IMR-90 (cell line): Measurements from ENCODE around the gene CRYBA4. TPM values are rescaled to one million over a fixed set of nuclear protein-coding genes. Genes with fewer than 3 reads are reported as not detected.

Experiments
- ATAC-seq: fragments of 200-7000 bp; cut with Tn5 transposase; 2 replicates; pipeline ENCODE4 v1.9.1; 2020; ENCODE audit warnings: low read depth, mild to moderate bottlenecking, moderate library complexity
- BruUV-seq: library from RNA; stranded (reverse); fragments of 400-500 nt; replicated peaks from 2 replicates; lab custom pipeline; 2021; lab: Mats Ljungman, UMichigan
- CTCF ChIA-PET: fragments of 300-600 bp; formaldehyde crosslinking; extraction: SDS; loops from one replicate; lab custom pipeline; 2021; ENCODE audit warnings: antibody characterized with exemption; lab: Yijun Ruan, JAX
- POLR2A ChIA-PET: fragments of 300-600 bp; sonication (Branson Sonifier 250); formaldehyde crosslinking; loops from one replicate; lab custom pipeline; 2022; ENCODE audit warnings: antibody characterized with exemption; ENCODE audit not compliant: unreplicated experiment; lab: Charles Lee
- DNase-seq: peaks from one replicate; pipeline ENCODE4 v3.0.0; 2013
- H2AFZ ChIP-seq: replicated peaks from 2 replicates; pipeline ENCODE3; 2013; ENCODE audit warnings: low read length, mild to moderate bottlenecking; ENCODE audit not compliant: poor library complexity
- H2AK5ac ChIP-seq: 2 replicates; pipeline ENCODE4 v1.6.1; 2013; ENCODE audit warnings: low read depth, low read length, inconsistent platforms
- H2AK9ac ChIP-seq: replicated peaks from 2 replicates; pipeline ENCODE3; 2013; ENCODE audit warnings: mild to moderate bottlenecking, low read depth, low read length, moderate library complexity; ENCODE audit not compliant: poor library complexity
- H2BK120ac ChIP-seq: 2 replicates; pipeline ENCODE4 v1.6.1; 2013; ENCODE audit warnings: low read depth, low read length, inconsistent platforms
- H2BK15ac ChIP-seq: 3 replicates; pipeline ENCODE4 v1.6.1; 2013; ENCODE audit warnings: low read depth, low read length, inconsistent platforms
- H2BK20ac ChIP-seq: 2 replicates; pipeline ENCODE4 v1.6.1; 2013; ENCODE audit warnings: low read depth, mild to moderate bottlenecking, inconsistent platforms, low read length, moderate library complexity
- H2BK5ac ChIP-seq: 2 replicates; pipeline ENCODE4 v1.6.1; 2013; ENCODE audit warnings: mild to moderate bottlenecking, low read depth, low read length, inconsistent platforms; ENCODE audit not compliant: poor library complexity, severe bottlenecking
- H3K14ac ChIP-seq: replicated peaks from 2 replicates; pipeline ENCODE4 v1.6.1; 2013; ENCODE audit warnings: low read depth, low read length, inconsistent platforms
- H3K18ac ChIP-seq: 2 replicates; pipeline ENCODE4 v1.6.1; 2013; ENCODE audit warnings: low read depth, low read length, control low read depth
- H3K23ac ChIP-seq: 2 replicates; pipeline ENCODE4 v1.6.1; 2013; ENCODE audit warnings: low read depth, low read length, inconsistent platforms
- H3K27ac ChIP-seq: 2 replicates; pipeline ENCODE4 v1.5.1; 2013; ENCODE audit warnings: mild to moderate bottlenecking, control low read depth, low read length; ENCODE audit not compliant: insufficient read depth
- H3K27me3 ChIP-seq: 2 replicates; pipeline ENCODE4 v1.6.1; 2013; ENCODE audit warnings: low read length; ENCODE audit not compliant: control insufficient read depth, insufficient read depth
- H3K36me3 ChIP-seq: 2 replicates; pipeline ENCODE4 v1.6.1; 2013; ENCODE audit warnings: low read length, mixed read lengths; ENCODE audit not compliant: control insufficient read depth, insufficient read depth
- H3K4ac ChIP-seq: 2 replicates; pipeline ENCODE4 v1.6.1; 2013; ENCODE audit warnings: low read depth, low read length, inconsistent platforms
- H3K4me1 ChIP-seq: 2 replicates; pipeline ENCODE4 v1.6.1; 2013; ENCODE audit warnings: low read length, mixed read lengths; ENCODE audit not compliant: control insufficient read depth, insufficient read depth
- H3K4me2 ChIP-seq: 2 replicates; pipeline ENCODE4 v1.6.1; 2013; ENCODE audit warnings: low read depth, mild to moderate bottlenecking, control low read depth, low read length, moderate library complexity
- H3K4me3 ChIP-seq: 2 replicates; pipeline ENCODE4 v1.5.1; 2013; ENCODE audit warnings: low read depth, mild to moderate bottlenecking, control low read depth, low read length, moderate library complexity; ENCODE audit not compliant: insufficient read depth
- H3K56ac ChIP-seq: 2 replicates; pipeline ENCODE4 v1.6.1; 2013; ENCODE audit warnings: low read length, inconsistent platforms; ENCODE audit not compliant: insufficient read depth; ENCODE audit errors: extremely low read depth
- H3K79me1 ChIP-seq, 2 experiments: 2 replicates each; pipeline ENCODE4 v1.6.1; 2013; ENCODE audit warnings: low read length in 2 of 2, inconsistent platforms in 1 of 2, low read depth in 1 of 2
- H3K9ac ChIP-seq: 2 replicates; pipeline ENCODE4 v1.6.1; 2013; ENCODE audit warnings: low read depth, low read length, control low read depth
- H3K9me1 ChIP-seq: 2 replicates; pipeline ENCODE4 v1.6.1; 2013; ENCODE audit warnings: low read length, inconsistent platforms; ENCODE audit not compliant: insufficient read depth
- H3K9me3 ChIP-seq: 2 replicates; pipeline ENCODE4 v1.6.1; 2013; ENCODE audit warnings: low read length; ENCODE audit not compliant: control insufficient read depth, insufficient read depth
- H4K20me1 ChIP-seq: 2 replicates; pipeline ENCODE4 v1.6.1; 2013; ENCODE audit warnings: low read length, inconsistent platforms; ENCODE audit not compliant: insufficient read depth
- H4K5ac ChIP-seq: 2 replicates; pipeline ENCODE4 v1.6.1; 2013; ENCODE audit warnings: mild to moderate bottlenecking, low read depth, low read length, control low read depth
- H4K8ac ChIP-seq, 2 experiments: 2 replicates each; pipeline ENCODE4 v1.6.1; 2013; ENCODE audit warnings: low read depth in 2 of 2, low read length in 2 of 2, control low read depth in 1 of 2, inconsistent platforms in 1 of 2
- H4K91ac ChIP-seq: 2 replicates; pipeline ENCODE4 v1.6.1; 2013; ENCODE audit warnings: low read depth, low read length, inconsistent platforms; ENCODE audit not compliant: insufficient read depth
- CHD1 ChIP-seq: IDR thresholded peaks from 2 replicates; pipeline ENCODE4 v1.6.1; 2012; ENCODE audit warnings: low read depth, low read length, improper control_type of control experiment
- RAD21 ChIP-seq: IDR thresholded peaks from 2 replicates; pipeline ENCODE4 v1.6.1; 2012; ENCODE audit warnings: low read length, improper control_type of control experiment
- WGBS, 2 experiments: methylation state at CpG; one replicate each; pipeline versions ENCODE4 v1.1.5 to v1.1.7; 2013; ENCODE audit warnings: missing lambda C conversion rate in 2 of 2; ENCODE audit not compliant: insufficient read length in 1 of 2; ENCODE audit errors: extremely low coverage in 2 of 2; 5-methylcytosine and 5-hydroxymethylcytosine counted together
- dilution Hi-C: fragments of 300-500 bp; cut with HindIII; formaldehyde crosslinking; loops from one replicate; pipeline ENCODE4 v1.14.3; 2018; ENCODE audit warnings: low sequenced_read_pairs; ENCODE audit not compliant: unreplicated experiment
- in situ Hi-C: fragments of 300-500 bp; cut with MboI; formaldehyde crosslinking; loops from 3 replicates; pipeline ENCODE4 v1.14.3; 2019; ENCODE audit warnings: low sequenced_read_pairs, inconsistent platforms, mixed read lengths
- intact Hi-C: fragments of 100-400 bp; cut with micrococcal nuclease; formaldehyde crosslinking; loops from 2 replicates; pipeline ENCODE4 v1.10.0; 2022
- polyA plus RNA-seq, 3 experiments: library from polyadenylated mRNA; depleted of rRNA; stranded (reverse); fragments of >200 nt; gene quantifications; 2 replicates each; pipeline ENCODE4 v1.2.3, GENCODE V29; 2012; ENCODE audit warnings: low replicate concordance in 1 of 3
- total RNA-seq: library from RNA; depleted of rRNA; stranded (reverse); fragments of >200 nt; gene quantifications from 2 replicates; pipeline ENCODE4 v1.2.3, GENCODE V29; 2012

The CRYBA4 gene
- total and polyA plus RNA-seq, 2 of the 4 experiments (the other 2 are of a cell fraction): not detected

- intact Hi-C loops (no loop called here), in situ Hi-C loops (no loop called here), dilution Hi-C loops (no loop called here)
- H3K27me3 ChIP-seq: peaks cover 31% of the 10 kb centered on the region
- no peak overlapping the region for H3K4me2 ChIP-seq
- 56% methylated on average over 1 of the region's 1 CpG; no CpG with 5 or more reads in 1 of the 2 experiments for WGBS, 2 experiments
- no peak overlapping the region for H3K9ac ChIP-seq
- H4K91ac ChIP-seq: no peak overlapping the region
- H2BK5ac ChIP-seq: no peak overlapping the region
- H4K20me1 ChIP-seq: no peaks in the 10 kb centered on the region
- H3K4me3 ChIP-seq: no peak overlapping the region
- H3K79me1 ChIP-seq: no peaks in the 10 kb centered on the region
- H3K9me1 ChIP-seq: no peaks in the 10 kb centered on the region
- no peaks in the 10 kb centered on the region for H3K36me3 ChIP-seq
- H3K9me3 ChIP-seq: no peaks in the 10 kb centered on the region
- H3K18ac ChIP-seq: no peak overlapping the region
- H2AK9ac ChIP-seq: no peak overlapping the region
- DNase-seq (no peak), ATAC-seq (no peak)
- no peak overlapping the region for H4K8ac ChIP-seq
- no peak overlapping the region for H2BK20ac ChIP-seq
- H2BK120ac ChIP-seq: no peak overlapping the region
- POLR2A ChIA-PET: interaction anchor here (0.6 kb wide), 1 partner anchor 140 kb away, joined by 3 read pairs; no protein-coding TSS in a partner anchor
- BruUV-seq: no TSS peak
- no peak overlapping the region for H3K4ac ChIP-seq
- H3K56ac ChIP-seq: no peak overlapping the region
- H3K4me1 ChIP-seq: no peaks in the 10 kb centered on the region
- no peak overlapping the region for H3K14ac ChIP-seq
- H2BK15ac ChIP-seq: no peak overlapping the region
- TF ChIP-seq CHD1: no peak
- no peak for TF ChIP-seq RAD21
- H3K23ac ChIP-seq: no peak overlapping the region
- no peak overlapping the region for H2AFZ ChIP-seq
- H2AK5ac ChIP-seq: no peak overlapping the region
- CTCF ChIA-PET: no interaction called here
- no peak overlapping the region for H3K27ac ChIP-seq
- no peak overlapping the region for H4K5ac ChIP-seq
Observed at GRCh38 chr22:26623984-26624383, 2.2 kb downstream of the CRYBA4 start.
